ENCODE results near the gene FITM1.
A peak's percentile ranks its signal among the peaks of the same experiment; 100 is the strongest.

The FITM1 gene

GRCh38 chr14:24106672-24107271, 23.7 kb upstream of the FITM1 start:
- CTCF ChIA-PET, result interaction anchor here (1.1 to 8.9 kb wide), 7 partner anchors 13 to 54 kb away, joined by 3 to 163 read pairs (median 5); partner anchors contain the start of genes IRF9, PCK2 and RNF31
- H3K4me1 ChIP-seq (ENCODE audit: control insufficient read depth, insufficient read depth, low read length), result no peaks in the 10 kb centered on the region
- H3K9me3 ChIP-seq (ENCODE audit: control insufficient read depth, insufficient read depth, low read depth, low read length), result no peaks in the 10 kb centered on the region
- no peak overlapping the region for H3K27ac ChIP-seq (ENCODE audit: extremely low read depth, low read depth, low read length)
- H3K4me3 ChIP-seq (ENCODE audit: low read depth, low read length), result no peak overlapping the region
- H3K36me3 ChIP-seq (ENCODE audit: control insufficient read depth in 2 of 2, insufficient read depth in 1 of 2, low read length in 2 of 2), result peaks cover 0 to 19% of the 10 kb centered on the region in 2 experiments; a peak in 2 of 3 replicates
- TF ChIP-seq ZNF140 (tag by site-specific recombination; IDR thresholded peaks at IDR 0.05), result no peak
- no peak for TF ChIP-seq MZF1 (tag by site-specific recombination; IDR thresholded peaks at IDR 0.05; ENCODE audit: borderline replicate concordance)
- no peak for TF ChIP-seq ATF2 (tag by site-specific recombination; IDR thresholded peaks at IDR 0.05; ENCODE audit: low read depth)
- no peak for TF ChIP-seq MEIS1 (CRISPR knock-in tag; IDR thresholded peaks at IDR 0.05; ENCODE audit: borderline replicate concordance)
- no peak for TF ChIP-seq ZNF350 (tag by site-specific recombination; IDR thresholded peaks at IDR 0.05)
- no peak for TF ChIP-seq ZNF274 (IDR thresholded peaks at IDR 0.05; ENCODE audit: low read length)
- TF ChIP-seq ZNF274 (tag by site-specific recombination; IDR thresholded peaks at IDR 0.05; ENCODE audit: borderline replicate concordance), result no peak
- no peak for TF ChIP-seq MYNN (tag by site-specific recombination; IDR thresholded peaks at IDR 0.05; ENCODE audit: borderline replicate concordance)
- no peak for TF ChIP-seq ZFP41 (tag by site-specific recombination; IDR thresholded peaks at IDR 0.05; ENCODE audit: borderline replicate concordance)
- TF ChIP-seq ZNF830 (tag by site-specific recombination; IDR thresholded peaks at IDR 0.05; ENCODE audit: low read depth), result no peak
- TF ChIP-seq SALL2 (tag by site-specific recombination; IDR thresholded peaks at IDR 0.05; ENCODE audit: borderline replicate concordance), result no peak
- no peak for TF ChIP-seq ZNF677 (tag by site-specific recombination; IDR thresholded peaks at IDR 0.05)
- no peak for TF ChIP-seq KLF17 (tag by site-specific recombination; IDR thresholded peaks at IDR 0.05)
- no peak for TF ChIP-seq ZBTB44 (tag by site-specific recombination; IDR thresholded peaks at IDR 0.05)
- TF ChIP-seq ZNF558 (tag by site-specific recombination; IDR thresholded peaks at IDR 0.05), result no peak
- no peak for TF ChIP-seq TCF7L2 (IDR thresholded peaks at IDR 0.05; ENCODE audit: borderline replicate concordance, low read depth, low read length)
- no peak for TF ChIP-seq GLI4 (tag by site-specific recombination; IDR thresholded peaks at IDR 0.05)
- no peak for TF ChIP-seq ZNF580 (tag by site-specific recombination; IDR thresholded peaks at IDR 0.05)
- no peak for TF ChIP-seq ZNF624 (tag by site-specific recombination; IDR thresholded peaks at IDR 0.05)
- no peak for TF ChIP-seq HOXC10 (CRISPR knock-in tag; IDR thresholded peaks at IDR 0.05)
- POLR2A ChIA-PET, result interaction anchor here (1.2 to 7.1 kb wide), 2 partner anchors 12 to 49 kb away, joined by 5 to 56 read pairs; partner anchors contain the start of gene PCK2

GRCh38 chr14:24108336-24108874, 22.1 kb upstream of the FITM1 start:
- ChIA-PET POLR2A (interaction anchor here (0.8 to 7.1 kb wide), 9 partner anchors 14 to 80 kb away, joined by 3 to 56 read pairs (median 5); partner anchors contain the start of genes EMC9, IPO4, IRF9 and PCK2), CTCF (interaction anchor here (0.6 to 8.9 kb wide), 32 partner anchors 8 to 476 kb away, joined by 3 to 163 read pairs (median 4); partner anchors contain the start of genes CARMIL3, CHMP4A, EMC9 and IRF9)
- Histone ChIP-seq H3K27ac (ENCODE audit: extremely low read depth, low read depth, low read length) (no peak overlapping the region), H3K4me3 (ENCODE audit: low read depth, low read length) (no peak overlapping the region), H3K4me1 (ENCODE audit: control insufficient read depth, insufficient read depth, low read length) (no peaks in the 10 kb centered on the region), H3K36me3 (ENCODE audit: control insufficient read depth in 2 of 2, insufficient read depth in 1 of 2, low read length in 2 of 2) (peaks cover 0 to 7% of the 10 kb centered on the region in 2 experiments; a peak in 2 of 3 replicates), H3K9me3 (ENCODE audit: control insufficient read depth, insufficient read depth, low read depth, low read length) (no peaks in the 10 kb centered on the region)
- TF ChIP-seq ZNF398 (tag by site-specific recombination; IDR thresholded peaks at IDR 0.05) (no peak), ZNF121 (tag by site-specific recombination; IDR thresholded peaks at IDR 0.05) (peak; percentile 93), ZNF701 (tag by site-specific recombination; IDR thresholded peaks at IDR 0.05) (no peak)

Data from HEK293 (cell line).